IMR-90 (cell line): Measurements from ENCODE around the gene KLHL25. TPM values are rescaled to one million over a fixed set of nuclear protein-coding genes. Genes with fewer than 3 reads are reported as not detected.

ENCODE experiments used
- ATAC-seq: fragments of 200-7000 bp; cut with Tn5 transposase; 2 replicates; pipeline ENCODE4 v1.9.1; 2020; ENCODE audit warnings: low read depth, mild to moderate bottlenecking, moderate library complexity
- BruUV-seq: library from RNA; stranded (reverse); fragments of 400-500 nt; replicated peaks from 2 replicates; lab custom pipeline; 2021; lab: Mats Ljungman, UMichigan
- CTCF ChIA-PET: fragments of 300-600 bp; formaldehyde crosslinking; extraction: SDS; loops from one replicate; lab custom pipeline; 2021; ENCODE audit warnings: antibody characterized with exemption; lab: Yijun Ruan, JAX
- POLR2A ChIA-PET: fragments of 300-600 bp; sonication (Branson Sonifier 250); formaldehyde crosslinking; loops from one replicate; lab custom pipeline; 2022; ENCODE audit warnings: antibody characterized with exemption; ENCODE audit not compliant: unreplicated experiment; lab: Charles Lee
- DNase-seq: peaks from one replicate; pipeline ENCODE4 v3.0.0; 2013
- H2AFZ ChIP-seq: replicated peaks from 2 replicates; pipeline ENCODE3; 2013; ENCODE audit warnings: low read length, mild to moderate bottlenecking; ENCODE audit not compliant: poor library complexity
- H2AK5ac ChIP-seq: 2 replicates; pipeline ENCODE4 v1.6.1; 2013; ENCODE audit warnings: low read depth, low read length, inconsistent platforms
- H2AK9ac ChIP-seq: replicated peaks from 2 replicates; pipeline ENCODE3; 2013; ENCODE audit warnings: mild to moderate bottlenecking, low read depth, low read length, moderate library complexity; ENCODE audit not compliant: poor library complexity
- H2BK120ac ChIP-seq: 2 replicates; pipeline ENCODE4 v1.6.1; 2013; ENCODE audit warnings: low read depth, low read length, inconsistent platforms
- H2BK15ac ChIP-seq: 3 replicates; pipeline ENCODE4 v1.6.1; 2013; ENCODE audit warnings: low read depth, low read length, inconsistent platforms
- H2BK20ac ChIP-seq: 2 replicates; pipeline ENCODE4 v1.6.1; 2013; ENCODE audit warnings: low read depth, mild to moderate bottlenecking, inconsistent platforms, low read length, moderate library complexity
- H2BK5ac ChIP-seq: 2 replicates; pipeline ENCODE4 v1.6.1; 2013; ENCODE audit warnings: mild to moderate bottlenecking, low read depth, low read length, inconsistent platforms; ENCODE audit not compliant: poor library complexity, severe bottlenecking
- H3K14ac ChIP-seq: replicated peaks from 2 replicates; pipeline ENCODE4 v1.6.1; 2013; ENCODE audit warnings: low read depth, low read length, inconsistent platforms
- H3K18ac ChIP-seq: 2 replicates; pipeline ENCODE4 v1.6.1; 2013; ENCODE audit warnings: low read depth, low read length, control low read depth
- H3K23ac ChIP-seq: 2 replicates; pipeline ENCODE4 v1.6.1; 2013; ENCODE audit warnings: low read depth, low read length, inconsistent platforms
- H3K27ac ChIP-seq: 2 replicates; pipeline ENCODE4 v1.5.1; 2013; ENCODE audit warnings: mild to moderate bottlenecking, control low read depth, low read length; ENCODE audit not compliant: insufficient read depth
- H3K27me3 ChIP-seq: 2 replicates; pipeline ENCODE4 v1.6.1; 2013; ENCODE audit warnings: low read length; ENCODE audit not compliant: control insufficient read depth, insufficient read depth
- H3K36me3 ChIP-seq: 2 replicates; pipeline ENCODE4 v1.6.1; 2013; ENCODE audit warnings: low read length, mixed read lengths; ENCODE audit not compliant: control insufficient read depth, insufficient read depth
- H3K4ac ChIP-seq: 2 replicates; pipeline ENCODE4 v1.6.1; 2013; ENCODE audit warnings: low read depth, low read length, inconsistent platforms
- H3K4me1 ChIP-seq: 2 replicates; pipeline ENCODE4 v1.6.1; 2013; ENCODE audit warnings: low read length, mixed read lengths; ENCODE audit not compliant: control insufficient read depth, insufficient read depth
- H3K4me2 ChIP-seq: 2 replicates; pipeline ENCODE4 v1.6.1; 2013; ENCODE audit warnings: low read depth, mild to moderate bottlenecking, control low read depth, low read length, moderate library complexity
- H3K4me3 ChIP-seq: 2 replicates; pipeline ENCODE4 v1.5.1; 2013; ENCODE audit warnings: low read depth, mild to moderate bottlenecking, control low read depth, low read length, moderate library complexity; ENCODE audit not compliant: insufficient read depth
- H3K56ac ChIP-seq: 2 replicates; pipeline ENCODE4 v1.6.1; 2013; ENCODE audit warnings: low read length, inconsistent platforms; ENCODE audit not compliant: insufficient read depth; ENCODE audit errors: extremely low read depth
- H3K79me1 ChIP-seq, 2 experiments: 2 replicates each; pipeline ENCODE4 v1.6.1; 2013; ENCODE audit warnings: low read length in 2 of 2, inconsistent platforms in 1 of 2, low read depth in 1 of 2
- H3K9ac ChIP-seq: 2 replicates; pipeline ENCODE4 v1.6.1; 2013; ENCODE audit warnings: low read depth, low read length, control low read depth
- H3K9me1 ChIP-seq: 2 replicates; pipeline ENCODE4 v1.6.1; 2013; ENCODE audit warnings: low read length, inconsistent platforms; ENCODE audit not compliant: insufficient read depth
- H3K9me3 ChIP-seq: 2 replicates; pipeline ENCODE4 v1.6.1; 2013; ENCODE audit warnings: low read length; ENCODE audit not compliant: control insufficient read depth, insufficient read depth
- H4K20me1 ChIP-seq: 2 replicates; pipeline ENCODE4 v1.6.1; 2013; ENCODE audit warnings: low read length, inconsistent platforms; ENCODE audit not compliant: insufficient read depth
- H4K5ac ChIP-seq: 2 replicates; pipeline ENCODE4 v1.6.1; 2013; ENCODE audit warnings: mild to moderate bottlenecking, low read depth, low read length, control low read depth
- H4K8ac ChIP-seq, 2 experiments: 2 replicates each; pipeline ENCODE4 v1.6.1; 2013; ENCODE audit warnings: low read depth in 2 of 2, low read length in 2 of 2, control low read depth in 1 of 2, inconsistent platforms in 1 of 2
- H4K91ac ChIP-seq: 2 replicates; pipeline ENCODE4 v1.6.1; 2013; ENCODE audit warnings: low read depth, low read length, inconsistent platforms; ENCODE audit not compliant: insufficient read depth
- BHLHE40 ChIP-seq: fragments of 150-350 bp; IDR thresholded peaks from 2 replicates; pipeline ENCODE4 v1.6.1; 2016; ENCODE audit warnings: mild to moderate bottlenecking, low read depth, low read length
- CEBPB ChIP-seq: IDR thresholded peaks from 2 replicates; pipeline ENCODE4 v1.6.1; 2012; ENCODE audit warnings: low read depth, low read length, improper control_type of control experiment
- CHD1 ChIP-seq: IDR thresholded peaks from 2 replicates; pipeline ENCODE4 v1.6.1; 2012; ENCODE audit warnings: low read depth, low read length, improper control_type of control experiment
- CTCF ChIP-seq: conservative IDR thresholded peaks from 2 replicates; pipeline ENCODE4 v1.5.1; 2012; ENCODE audit warnings: mild to moderate bottlenecking, low read depth, low read length, improper control_type of control experiment
- ELK1 ChIP-seq: fragments of 150-350 bp; IDR thresholded peaks from 2 replicates; pipeline ENCODE4 v1.6.1; 2016; ENCODE audit warnings: low read depth, mild to moderate bottlenecking, low read length, moderate library complexity, borderline replicate concordance
- FOS ChIP-seq: fragments of 150-350 bp; IDR thresholded peaks from 2 replicates; pipeline ENCODE4 v1.6.1; 2016; ENCODE audit warnings: low read depth, low read length
- MAFK ChIP-seq: IDR thresholded peaks from 2 replicates; pipeline ENCODE4 v1.6.1; 2012; ENCODE audit warnings: low read depth, low read length, improper control_type of control experiment
- MAZ ChIP-seq: IDR thresholded peaks from 2 replicates; pipeline ENCODE4 v1.6.1; 2012; ENCODE audit warnings: low read depth, mild to moderate bottlenecking, low read length, improper control_type of control experiment, moderate library complexity, borderline replicate concordance
- MXI1 ChIP-seq: IDR thresholded peaks from 2 replicates; pipeline ENCODE4 v1.6.1; 2012; ENCODE audit warnings: low read depth, mild to moderate bottlenecking, low read length, moderate library complexity, borderline replicate concordance
- NFE2L2 ChIP-seq: fragments of 150-350 bp; IDR thresholded peaks from 2 replicates; pipeline ENCODE4 v1.6.1; 2016; ENCODE audit warnings: low read depth, mild to moderate bottlenecking, low read length
- POLR2A ChIP-seq: IDR thresholded peaks from 2 replicates; pipeline ENCODE4 v1.6.1; 2012; ENCODE audit warnings: mild to moderate bottlenecking, low read depth, low read length
- RAD21 ChIP-seq: IDR thresholded peaks from 2 replicates; pipeline ENCODE4 v1.6.1; 2012; ENCODE audit warnings: low read length, improper control_type of control experiment
- RCOR1 ChIP-seq: IDR thresholded peaks from 2 replicates; pipeline ENCODE4 v1.6.1; 2012; ENCODE audit warnings: mild to moderate bottlenecking, low read length, improper control_type of control experiment; ENCODE audit not compliant: insufficient replicate concordance
- RFX5 ChIP-seq: IDR thresholded peaks from 2 replicates; pipeline ENCODE4 v1.8.0; 2012; ENCODE audit warnings: low read depth, mild to moderate bottlenecking, low read length, moderate library complexity
- SMC3 ChIP-seq: fragments of 150-350 bp; IDR thresholded peaks from 2 replicates; pipeline ENCODE4 v1.6.1; 2016; ENCODE audit warnings: low read depth, mild to moderate bottlenecking, antibody characterized with exemption, low read length, moderate library complexity
- WGBS, 2 experiments: methylation state at CpG; one replicate each; pipeline versions ENCODE4 v1.1.5 to v1.1.7; 2013; ENCODE audit warnings: missing lambda C conversion rate in 2 of 2; ENCODE audit not compliant: insufficient read length in 1 of 2; ENCODE audit errors: extremely low coverage in 2 of 2; 5-methylcytosine and 5-hydroxymethylcytosine counted together
- dilution Hi-C: fragments of 300-500 bp; cut with HindIII; formaldehyde crosslinking; loops from one replicate; pipeline ENCODE4 v1.14.3; 2018; ENCODE audit warnings: low sequenced_read_pairs; ENCODE audit not compliant: unreplicated experiment
- in situ Hi-C: fragments of 300-500 bp; cut with MboI; formaldehyde crosslinking; loops from 3 replicates; pipeline ENCODE4 v1.14.3; 2019; ENCODE audit warnings: low sequenced_read_pairs, inconsistent platforms, mixed read lengths
- intact Hi-C: fragments of 100-400 bp; cut with micrococcal nuclease; formaldehyde crosslinking; loops from 2 replicates; pipeline ENCODE4 v1.10.0; 2022
- polyA plus RNA-seq, 3 experiments: library from polyadenylated mRNA; depleted of rRNA; stranded (reverse); fragments of >200 nt; gene quantifications; 2 replicates each; pipeline ENCODE4 v1.2.3, GENCODE V29; 2012; ENCODE audit warnings: low replicate concordance in 1 of 3
- total RNA-seq: library from RNA; depleted of rRNA; stranded (reverse); fragments of >200 nt; gene quantifications from 2 replicates; pipeline ENCODE4 v1.2.3, GENCODE V29; 2012
- TF ChIP-seq, protein P1 (sequence below): fragments of 150-350 bp; IDR thresholded peaks from 2 replicates; pipeline ENCODE4 v1.6.1; 2017; ENCODE audit warnings: mild to moderate bottlenecking, antibody characterized with exemption, low read length, low read depth

The KLHL25 gene
- total and polyA plus RNA-seq, 2 of the 4 experiments (the other 2 are of a cell fraction) = 2.7 to 5.6 TPM

DNA sequence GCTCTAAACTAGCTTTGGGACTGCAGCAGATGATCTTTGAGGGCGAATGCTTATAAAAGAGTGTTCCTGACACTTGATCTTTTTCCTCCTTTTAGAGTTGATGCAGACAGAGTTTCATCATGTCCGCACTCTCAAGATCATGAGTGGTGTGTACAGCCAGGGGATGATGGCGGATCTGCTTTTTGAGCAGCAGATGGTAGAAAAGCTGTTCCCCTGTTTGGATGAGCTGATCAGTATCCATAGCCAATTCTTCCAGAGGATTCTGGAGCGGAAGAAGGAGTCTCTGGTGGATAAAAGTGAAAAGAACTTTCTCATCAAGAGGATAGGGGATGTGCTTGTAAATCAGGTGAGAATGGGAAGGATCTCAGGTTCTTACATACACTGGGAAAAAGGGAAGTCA is 75.7 kb downstream of the KLHL25 start:
- H4K20me1 ChIP-seq = no peaks in the 10 kb centered on the region
- no peak overlapping the region for H2AK9ac ChIP-seq
- H3K4ac ChIP-seq = no peak overlapping the region
- no peak overlapping the region for H3K27ac ChIP-seq
- POLR2A ChIA-PET = no interaction called here
- no peak overlapping the region for H2BK20ac ChIP-seq
- H3K4me1 ChIP-seq = no peaks in the 10 kb centered on the region
- ATAC-seq (no peak), DNase-seq (no peak)
- no TSS peak for BruUV-seq
- in situ Hi-C loops (no loop called here), intact Hi-C loops (no loop called here), dilution Hi-C loops (no loop called here)
- no peak overlapping the region for H3K23ac ChIP-seq
- TF ChIP-seq BHLHE40 = no peak
- no peak for TF ChIP-seq CTCF
- no peak for TF ChIP-seq NFE2L2
- no peak for TF ChIP-seq RAD21
- no peak for TF ChIP-seq MXI1
- no peak for TF ChIP-seq RFX5
- TF ChIP-seq, protein P1, sequence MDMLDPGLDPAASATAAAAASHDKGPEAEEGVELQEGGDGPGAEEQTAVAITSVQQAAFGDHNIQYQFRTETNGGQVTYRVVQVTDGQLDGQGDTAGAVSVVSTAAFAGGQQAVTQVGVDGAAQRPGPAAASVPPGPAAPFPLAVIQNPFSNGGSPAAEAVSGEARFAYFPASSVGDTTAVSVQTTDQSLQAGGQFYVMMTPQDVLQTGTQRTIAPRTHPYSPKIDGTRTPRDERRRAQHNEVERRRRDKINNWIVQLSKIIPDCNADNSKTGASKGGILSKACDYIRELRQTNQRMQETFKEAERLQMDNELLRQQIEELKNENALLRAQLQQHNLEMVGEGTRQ = no peak
- no peak for TF ChIP-seq RCOR1
- no peak for TF ChIP-seq SMC3
- no peak for TF ChIP-seq FOS
- no peak for TF ChIP-seq POLR2A
- no peak for TF ChIP-seq CHD1
- no peak for TF ChIP-seq CEBPB
- TF ChIP-seq MAFK = no peak
- no peak for TF ChIP-seq MAZ
- TF ChIP-seq ELK1 = no peak
- no peaks in the 10 kb centered on the region for H3K9me3 ChIP-seq
- H3K4me3 ChIP-seq = no peak overlapping the region
- H4K5ac ChIP-seq = no peak overlapping the region
- peaks cover 4% of the 10 kb centered on the region in 2 experiments for H3K79me1 ChIP-seq
- H3K9me1 ChIP-seq = peaks cover 2% of the 10 kb centered on the region; the same call in 1 of the 2 replicates
- peaks cover 27% of the 10 kb centered on the region for H3K36me3 ChIP-seq
- no peak overlapping the region for H4K91ac ChIP-seq
- H4K8ac ChIP-seq = no peak overlapping the region
- CTCF ChIA-PET = no interaction called here
- no peak overlapping the region for H3K14ac ChIP-seq
- no peak overlapping the region for H3K56ac ChIP-seq
- WGBS, 2 experiments = 100% methylated on average over 1 of the region's 4 CpGs; no CpG with 5 or more reads in 1 of the 2 experiments
- no peak overlapping the region for H2BK120ac ChIP-seq
- H3K4me2 ChIP-seq = no peak overlapping the region
- no peak overlapping the region for H3K18ac ChIP-seq
- no peak overlapping the region for H2AK5ac ChIP-seq
- no peak overlapping the region for H2BK15ac ChIP-seq
- H2BK5ac ChIP-seq = no peak overlapping the region
- no peak overlapping the region for H3K9ac ChIP-seq
- no peak overlapping the region for H2AFZ ChIP-seq
- no peaks in the 10 kb centered on the region for H3K27me3 ChIP-seq
